GM18867 (cell line): ENCODE results near the gene SLCO6A1.
A peak's percentile ranks its signal among the peaks of the same experiment; 100 is the strongest.
"Not testable (repeated sequence)": the region's sequence is repeated elsewhere in the genome, so short reads cannot be mapped to it uniquely, and the experiment has no call there.

Source experiments
- ATAC-seq: cut with Tn5 transposase; IDR thresholded peaks from one replicate; pipeline ENCODE4 v1.9.1; 2021; ENCODE audit warnings: mild to moderate bottlenecking, moderate library complexity; ENCODE audit not compliant: unreplicated experiment

The SLCO6A1 gene

GRCh38 chr5:102498271-102499034 is at the start of gene SLCO6A1:
SLCO6A1 (minus strand) TSS chr5:102499001; CDS start chr5:102498844, 157 bp downstream.
- no peak for ATAC-seq

- no peak for ATAC-seq
Observed at GRCh38 chr5:102547141-102548035, 48.6 kb upstream of the SLCO6A1 start.

GRCh38 chr5:102545175-102545574 is 46.4 kb upstream of the SLCO6A1 start:
- ATAC-seq: peak; percentile 96

- ATAC-seq: no peak
Observed at GRCh38 chr5:102542057-102542456, 43.3 kb upstream of the SLCO6A1 start.

GRCh38 chr5:102539996-102540728 is 41.4 kb upstream of the SLCO6A1 start:
- no peak for ATAC-seq

GRCh38 chr5:102539562-102539961 is 40.8 kb upstream of the SLCO6A1 start:
- ATAC-seq: no peak

GRCh38 chr5:102537011-102537410 is 38.2 kb upstream of the SLCO6A1 start:
- no peak for ATAC-seq

- ATAC-seq: no peak
Observed at GRCh38 chr5:102536323-102536928, 37.6 kb upstream of the SLCO6A1 start.

GRCh38 chr5:102532123-102532522 is 33.3 kb upstream of the SLCO6A1 start:
- no peak for ATAC-seq

- peak; percentile 44 for ATAC-seq
Observed at GRCh38 chr5:102531506-102531905, 32.7 kb upstream of the SLCO6A1 start.

- no peak for ATAC-seq
Observed at GRCh38 chr5:102529447-102529846, 30.6 kb upstream of the SLCO6A1 start.

- ATAC-seq: no peak
Observed at GRCh38 chr5:102529031-102529430, 30.2 kb upstream of the SLCO6A1 start.

GRCh38 chr5:102528600-102528999 is 29.8 kb upstream of the SLCO6A1 start:
- ATAC-seq: no peak

GRCh38 chr5:102527547-102527946 is 28.7 kb upstream of the SLCO6A1 start:
- no peak for ATAC-seq

- peak; percentile 100 for ATAC-seq
Observed at GRCh38 chr5:102523541-102524175, 24.9 kb upstream of the SLCO6A1 start.

- no peak for ATAC-seq
Observed at GRCh38 chr5:102511666-102512065, 12.9 kb upstream of the SLCO6A1 start.

GRCh38 chr5:102491261-102491914 is 7.4 kb downstream of the SLCO6A1 start:
- not testable (repeated sequence) for ATAC-seq

GRCh38 chr5:102483736-102484135 is 15.1 kb downstream of the SLCO6A1 start:
- peak; percentile 48 for ATAC-seq

GRCh38 chr5:102481054-102481715 is 17.6 kb downstream of the SLCO6A1 start:
- no peak for ATAC-seq
